Tibial nerve (tissue), 4 donors: Measurements from ENCODE around the gene SMIM38.

Source experiments
- EP300 ChIP-seq, 2 donors: sonication (generic); formaldehyde crosslinking; IDR thresholded peaks; one replicate each; pipeline ENCODE4 v1.6.1; 2017; ENCODE audit warnings: antibody characterized with exemption in 2 of 2, mild to moderate bottlenecking in 1 of 2
- TF ChIP-seq, protein P1 (sequence below), 5 experiments: fragments of 200-600 bp in 3 of 5; fragments of 450-650 bp in 2 of 5; sonication (generic) in 3 of 5; IDR thresholded peaks; one replicate each; pipeline ENCODE4 v1.5.1; 2016 to 2019; ENCODE audit warnings: antibody characterized with exemption in 5 of 5, mild to moderate bottlenecking in 3 of 5, moderate library complexity in 2 of 5

DNA sequence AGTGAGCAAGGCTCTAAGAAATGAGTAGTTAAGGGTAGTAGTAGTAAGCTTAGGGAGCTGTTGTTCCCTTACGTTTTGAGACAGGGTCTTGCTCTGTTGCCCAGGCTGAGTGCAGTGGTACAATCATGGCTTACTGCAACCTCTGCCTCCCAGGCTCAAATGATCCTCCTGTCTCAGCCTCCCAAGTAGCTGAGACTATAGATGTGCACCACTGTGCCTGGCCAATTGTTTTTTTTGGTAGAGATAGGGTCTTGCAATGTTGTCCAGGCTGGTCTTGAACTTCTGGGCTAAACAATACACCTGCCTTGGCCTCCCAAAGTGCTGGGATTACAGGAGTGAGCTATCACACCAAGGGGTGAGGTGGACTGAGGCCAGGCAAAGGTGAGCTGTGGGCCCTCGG lies 10.0 kb downstream of the SMIM38 start:
- TF ChIP-seq, protein P1, sequence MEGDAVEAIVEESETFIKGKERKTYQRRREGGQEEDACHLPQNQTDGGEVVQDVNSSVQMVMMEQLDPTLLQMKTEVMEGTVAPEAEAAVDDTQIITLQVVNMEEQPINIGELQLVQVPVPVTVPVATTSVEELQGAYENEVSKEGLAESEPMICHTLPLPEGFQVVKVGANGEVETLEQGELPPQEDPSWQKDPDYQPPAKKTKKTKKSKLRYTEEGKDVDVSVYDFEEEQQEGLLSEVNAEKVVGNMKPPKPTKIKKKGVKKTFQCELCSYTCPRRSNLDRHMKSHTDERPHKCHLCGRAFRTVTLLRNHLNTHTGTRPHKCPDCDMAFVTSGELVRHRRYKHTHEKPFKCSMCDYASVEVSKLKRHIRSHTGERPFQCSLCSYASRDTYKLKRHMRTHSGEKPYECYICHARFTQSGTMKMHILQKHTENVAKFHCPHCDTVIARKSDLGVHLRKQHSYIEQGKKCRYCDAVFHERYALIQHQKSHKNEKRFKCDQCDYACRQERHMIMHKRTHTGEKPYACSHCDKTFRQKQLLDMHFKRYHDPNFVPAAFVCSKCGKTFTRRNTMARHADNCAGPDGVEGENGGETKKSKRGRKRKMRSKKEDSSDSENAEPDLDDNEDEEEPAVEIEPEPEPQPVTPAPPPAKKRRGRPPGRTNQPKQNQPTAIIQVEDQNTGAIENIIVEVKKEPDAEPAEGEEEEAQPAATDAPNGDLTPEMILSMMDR (IDR thresholded peaks at IDR 0.05) = no peak
- no peak for TF ChIP-seq EP300 (IDR thresholded peaks at IDR 0.05)
